HEK293 (cell line): ENCODE measurements around the gene MLLT11.

Experiments
- CTCF ChIA-PET: fragments of 350-600 bp; formaldehyde crosslinking; extraction: SDS; loops from one replicate; lab custom pipeline; 2021; ENCODE audit warnings: antibody characterized with exemption; lab: Yijun Ruan, JAX
- POLR2A ChIA-PET: fragments of 300-600 bp; formaldehyde crosslinking; extraction: SDS; loops from one replicate; lab custom pipeline; 2020; ENCODE audit warnings: antibody characterized with exemption, inconsistent platforms; lab: Yijun Ruan, JAX
- H3K27ac ChIP-seq: fragments of 200-500 bp; sonication (Bioruptor generic); 2 replicates; pipeline ENCODE4 v1.5.1; 2014; ENCODE audit warnings: low read depth, low read length, control low read depth, inconsistent platforms; ENCODE audit errors: extremely low read depth
- H3K36me3 ChIP-seq, 2 experiments: fragments of 200-500 bp in 1 of 2; sonication (Bioruptor generic) in 1 of 2; 1 replicate in 1 of 2; 2 replicates in 1 of 2; pipeline ENCODE4 v1.5.1; 2014 to 2017; ENCODE audit warnings: inconsistent platforms in 2 of 2, low read length in 2 of 2; ENCODE audit not compliant: control insufficient read depth in 2 of 2, insufficient read depth in 1 of 2
- H3K4me1 ChIP-seq: fragments of 200-500 bp; sonication (Bioruptor generic); 2 replicates; pipeline ENCODE4 v1.5.1; 2014; ENCODE audit warnings: mild to moderate bottlenecking, low read length, inconsistent platforms; ENCODE audit not compliant: control insufficient read depth, insufficient read depth
- H3K4me3 ChIP-seq: 2 replicates; pipeline ENCODE4 v1.5.1; 2011; ENCODE audit warnings: low read depth, mild to moderate bottlenecking, control low read depth, low read length, moderate library complexity
- H3K9me3 ChIP-seq: fragments of 200-500 bp; sonication (Bioruptor generic); 2 replicates; pipeline ENCODE4 v1.5.1; 2014; ENCODE audit warnings: low read depth, low read length, inconsistent platforms; ENCODE audit not compliant: control insufficient read depth, insufficient read depth
- GLIS1 ChIP-seq: fragments of 450-650 bp; formaldehyde crosslinking; IDR thresholded peaks from 2 replicates; pipeline ENCODE4 v1.5.1; 2016; ENCODE audit warnings: missing biosample characterization, missing genetic modification characterization
- HOXC10 ChIP-seq: sonication (generic); formaldehyde crosslinking; IDR thresholded peaks from 2 replicates; pipeline ENCODE4 v1.8.1; 2023; ENCODE audit warnings: mild to moderate bottlenecking, missing genetic modification reagents
- KLF10 ChIP-seq: fragments of 450-650 bp; IDR thresholded peaks from 2 replicates; pipeline ENCODE4 v1.5.1; 2018; ENCODE audit warnings: missing biosample characterization, mild to moderate bottlenecking, missing genetic modification characterization
- KLF8 ChIP-seq: fragments of 450-650 bp; formaldehyde crosslinking; IDR thresholded peaks from 2 replicates; pipeline ENCODE4 v1.5.1; 2016; ENCODE audit warnings: missing biosample characterization, missing genetic modification characterization
- SP2 ChIP-seq: fragments of 450-650 bp; formaldehyde crosslinking; IDR thresholded peaks from 2 replicates; pipeline ENCODE4 v1.5.1; 2016; ENCODE audit warnings: missing biosample characterization, missing genetic modification characterization
- WT1 ChIP-seq: fragments of 450-650 bp; formaldehyde crosslinking; IDR thresholded peaks from 2 replicates; pipeline ENCODE4 v1.5.1; 2016; ENCODE audit warnings: missing biosample characterization, missing genetic modification characterization
- ZNF10 ChIP-seq: fragments of 450-650 bp; formaldehyde crosslinking; IDR thresholded peaks from 2 replicates; pipeline ENCODE4 v1.5.1; 2017; ENCODE audit warnings: missing biosample characterization, missing genetic modification characterization
- ZNF169 ChIP-seq: fragments of 450-650 bp; formaldehyde crosslinking; IDR thresholded peaks from 2 replicates; pipeline ENCODE4 v1.5.1; 2016; ENCODE audit warnings: missing biosample characterization, missing genetic modification characterization
- ZNF391 ChIP-seq: fragments of 450-650 bp; formaldehyde crosslinking; IDR thresholded peaks from 2 replicates; pipeline ENCODE4 v1.5.1; 2016; ENCODE audit warnings: low read depth, missing biosample characterization, missing genetic modification characterization, borderline replicate concordance
- ZNF514 ChIP-seq: fragments of 450-650 bp; formaldehyde crosslinking; IDR thresholded peaks from 2 replicates; pipeline ENCODE4 v1.5.1; 2016; ENCODE audit warnings: missing biosample characterization, missing genetic modification characterization
- ZNF561 ChIP-seq: fragments of 450-650 bp; IDR thresholded peaks from 2 replicates; pipeline ENCODE4 v1.5.1; 2018; ENCODE audit warnings: missing biosample characterization, missing genetic modification characterization, borderline replicate concordance
- ZNF624 ChIP-seq: fragments of 450-650 bp; formaldehyde crosslinking; IDR thresholded peaks from 2 replicates; pipeline ENCODE4 v1.5.1; 2017; ENCODE audit warnings: missing biosample characterization, missing genetic modification characterization
- ZNF707 ChIP-seq: fragments of 450-650 bp; formaldehyde crosslinking; IDR thresholded peaks from 2 replicates; pipeline ENCODE4 v1.5.1; 2016; ENCODE audit warnings: missing biosample characterization, missing genetic modification characterization
- ZNF830 ChIP-seq: fragments of 450-650 bp; IDR thresholded peaks from 2 replicates; pipeline ENCODE4 v1.5.0; 2018; ENCODE audit warnings: missing biosample characterization, missing genetic modification characterization, low read depth, mild to moderate bottlenecking, moderate library complexity
- TF ChIP-seq, protein P1 (sequence below): fragments of 450-650 bp; formaldehyde crosslinking; IDR thresholded peaks from 2 replicates; pipeline ENCODE4 v1.5.1; 2016; ENCODE audit warnings: missing biosample characterization, missing genetic modification characterization
- TF ChIP-seq, protein P2 (sequence below): fragments of 450-650 bp; formaldehyde crosslinking; IDR thresholded peaks from 2 replicates; pipeline ENCODE4 v1.5.1; 2016; ENCODE audit warnings: missing biosample characterization, missing genetic modification characterization
- TF ChIP-seq, protein P3 (sequence below): fragments of 450-650 bp; formaldehyde crosslinking; IDR thresholded peaks from 2 replicates; pipeline ENCODE4 v1.5.1; 2017; ENCODE audit warnings: missing biosample characterization, missing genetic modification characterization
- TF ChIP-seq, protein P4 (sequence below): fragments of 450-650 bp; formaldehyde crosslinking; IDR thresholded peaks from 2 replicates; pipeline ENCODE4 v1.5.1; 2016; ENCODE audit warnings: missing biosample characterization, missing genetic modification characterization, borderline replicate concordance

Gene MLLT11

DNA sequence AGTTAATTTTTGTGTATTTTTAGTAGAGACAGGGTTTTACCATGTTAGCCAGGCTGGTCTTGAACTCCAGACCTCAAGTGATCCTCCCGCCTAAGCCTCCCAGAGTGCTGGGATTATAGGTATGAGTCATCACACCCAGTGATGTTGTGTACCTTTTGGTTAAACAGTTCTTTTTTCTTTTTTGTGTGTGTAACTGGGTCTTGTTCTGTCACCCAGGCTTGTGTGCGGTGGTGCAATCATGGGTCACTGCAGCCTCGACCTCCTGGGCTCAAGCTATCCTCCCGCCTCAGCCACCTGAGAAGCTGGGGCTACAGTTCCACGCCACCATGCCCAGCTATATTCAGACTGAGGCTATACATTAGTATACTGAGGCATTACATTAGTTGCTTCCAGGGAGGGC lies 48.1 kb downstream of the MLLT11 start:
- no peaks in the 10 kb centered on the region for H3K9me3 ChIP-seq
- ChIA-PET POLR2A (no interaction called here), CTCF (no interaction called here)
- H3K4me3 ChIP-seq = no peak overlapping the region
- no peak overlapping the region for H3K27ac ChIP-seq
- TF ChIP-seq ZNF707 (tag by site-specific recombination) (no peak), ZNF10 (tag by site-specific recombination) (no peak), KLF10 (tag by site-specific recombination) (no peak), KLF8 (tag by site-specific recombination) (0 out of 2 replicates have a peak, but pooled peaks have one; percentile 28), ZNF561 (no peak), WT1 (peak; percentile 70), ZNF514 (no peak), GLIS1 (tag by site-specific recombination) (peak; percentile 67), ZNF830 (tag by site-specific recombination) (no peak)
- TF ChIP-seq, protein P1, sequence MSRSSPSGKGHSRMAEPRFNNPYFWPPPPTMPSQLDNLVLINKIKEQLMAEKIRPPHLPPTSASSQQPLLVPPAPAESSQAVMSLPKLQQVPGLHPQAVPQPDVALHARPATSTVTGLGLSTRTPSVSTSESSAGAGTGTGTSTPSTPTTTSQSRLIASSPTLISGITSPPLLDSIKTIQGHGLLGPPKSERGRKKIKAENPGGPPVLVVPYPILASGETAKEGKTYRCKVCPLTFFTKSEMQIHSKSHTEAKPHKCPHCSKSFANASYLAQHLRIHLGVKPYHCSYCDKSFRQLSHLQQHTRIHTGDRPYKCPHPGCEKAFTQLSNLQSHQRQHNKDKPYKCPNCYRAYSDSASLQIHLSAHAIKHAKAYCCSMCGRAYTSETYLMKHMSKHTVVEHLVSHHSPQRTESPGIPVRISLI (tag by site-specific recombination) = peak; percentile 39; the same call in 1 of the 2 replicates
- TF ChIP-seq, protein P2, sequence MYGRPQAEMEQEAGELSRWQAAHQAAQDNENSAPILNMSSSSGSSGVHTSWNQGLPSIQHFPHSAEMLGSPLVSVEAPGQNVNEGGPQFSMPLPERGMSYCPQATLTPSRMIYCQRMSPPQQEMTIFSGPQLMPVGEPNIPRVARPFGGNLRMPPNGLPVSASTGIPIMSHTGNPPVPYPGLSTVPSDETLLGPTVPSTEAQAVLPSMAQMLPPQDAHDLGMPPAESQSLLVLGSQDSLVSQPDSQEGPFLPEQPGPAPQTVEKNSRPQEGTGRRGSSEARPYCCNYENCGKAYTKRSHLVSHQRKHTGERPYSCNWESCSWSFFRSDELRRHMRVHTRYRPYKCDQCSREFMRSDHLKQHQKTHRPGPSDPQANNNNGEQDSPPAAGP (tag by site-specific recombination) = 0 out of 2 replicates have a peak, but pooled peaks have one; percentile 16
- peaks cover 0 to 3% of the 10 kb centered on the region in 2 experiments; a peak in 2 of 3 replicates for H3K36me3 ChIP-seq
- H3K4me1 ChIP-seq = no peaks in the 10 kb centered on the region

DNA sequence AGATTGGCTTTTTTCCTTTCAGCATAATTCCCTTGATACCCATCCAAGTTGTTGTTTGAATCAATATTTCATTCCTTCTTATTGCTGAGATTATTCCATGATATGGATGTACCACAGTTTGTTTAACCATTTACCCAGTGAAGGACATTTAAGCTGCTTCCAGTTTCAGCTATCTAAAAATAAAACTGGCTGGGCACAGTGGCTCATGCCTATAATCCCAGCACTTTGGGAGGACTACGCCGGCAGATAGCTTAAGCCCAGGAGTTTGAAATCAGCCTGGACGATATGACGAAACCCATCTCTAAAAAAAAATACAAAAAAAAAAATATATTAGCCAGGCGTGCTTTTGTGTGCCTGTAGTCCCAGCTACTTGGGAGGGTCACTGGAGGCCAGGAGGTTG lies 53.7 kb downstream of the MLLT11 start:
- CTCF ChIA-PET = interaction anchor here (0.7 to 4.5 kb wide), 2 partner anchors 14 to 18 kb away, joined by 5 to 19 read pairs; no protein-coding TSS in a partner anchor
- TF ChIP-seq, protein P3, sequence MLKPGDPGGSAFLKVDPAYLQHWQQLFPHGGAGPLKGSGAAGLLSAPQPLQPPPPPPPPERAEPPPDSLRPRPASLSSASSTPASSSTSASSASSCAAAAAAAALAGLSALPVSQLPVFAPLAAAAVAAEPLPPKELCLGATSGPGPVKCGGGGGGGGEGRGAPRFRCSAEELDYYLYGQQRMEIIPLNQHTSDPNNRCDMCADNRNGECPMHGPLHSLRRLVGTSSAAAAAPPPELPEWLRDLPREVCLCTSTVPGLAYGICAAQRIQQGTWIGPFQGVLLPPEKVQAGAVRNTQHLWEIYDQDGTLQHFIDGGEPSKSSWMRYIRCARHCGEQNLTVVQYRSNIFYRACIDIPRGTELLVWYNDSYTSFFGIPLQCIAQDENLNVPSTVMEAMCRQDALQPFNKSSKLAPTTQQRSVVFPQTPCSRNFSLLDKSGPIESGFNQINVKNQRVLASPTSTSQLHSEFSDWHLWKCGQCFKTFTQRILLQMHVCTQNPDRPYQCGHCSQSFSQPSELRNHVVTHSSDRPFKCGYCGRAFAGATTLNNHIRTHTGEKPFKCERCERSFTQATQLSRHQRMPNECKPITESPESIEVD (tag by site-specific recombination) = no peak
- TF ChIP-seq SP2 (tag by site-specific recombination) (no peak), ZNF391 (no peak), ZNF624 (no peak), ZNF169 (tag by site-specific recombination) (no peak), GLIS1 (tag by site-specific recombination) (no peak), HOXC10 (CRISPR knock-in tag) (no peak), KLF10 (tag by site-specific recombination) (no peak)
- TF ChIP-seq, protein P4, sequence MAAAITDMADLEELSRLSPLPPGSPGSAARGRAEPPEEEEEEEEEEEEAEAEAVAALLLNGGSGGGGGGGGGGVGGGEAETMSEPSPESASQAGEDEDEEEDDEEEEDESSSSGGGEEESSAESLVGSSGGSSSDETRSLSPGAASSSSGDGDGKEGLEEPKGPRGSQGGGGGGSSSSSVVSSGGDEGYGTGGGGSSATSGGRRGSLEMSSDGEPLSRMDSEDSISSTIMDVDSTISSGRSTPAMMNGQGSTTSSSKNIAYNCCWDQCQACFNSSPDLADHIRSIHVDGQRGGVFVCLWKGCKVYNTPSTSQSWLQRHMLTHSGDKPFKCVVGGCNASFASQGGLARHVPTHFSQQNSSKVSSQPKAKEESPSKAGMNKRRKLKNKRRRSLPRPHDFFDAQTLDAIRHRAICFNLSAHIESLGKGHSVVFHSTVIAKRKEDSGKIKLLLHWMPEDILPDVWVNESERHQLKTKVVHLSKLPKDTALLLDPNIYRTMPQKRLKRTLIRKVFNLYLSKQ = no peak
- POLR2A ChIA-PET = no interaction called here

More for the DNA sequence above, 53.7 kb downstream of the MLLT11 start:
- Histone ChIP-seq H3K36me3 (peaks cover 0 to 5% of the 10 kb centered on the region in 2 experiments; a peak in 2 of 3 replicates), H3K9me3 (no peaks in the 10 kb centered on the region), H3K4me3 (no peak overlapping the region), H3K27ac (no peak overlapping the region), H3K4me1 (no peaks in the 10 kb centered on the region)
